H9 (cell line): Measurements from ENCODE around the gene TMEM217. TPM values are rescaled to one million over a fixed set of nuclear protein-coding genes. Genes with fewer than 3 reads are reported as not detected.

Source experiments
- DNase-seq: peaks from one replicate; pipeline ENCODE4 v3.0.0-alpha.2; 2017
- H2AFZ ChIP-seq: one replicate; pipeline ENCODE4 v1.6.1; 2013; ENCODE audit warnings: mild to moderate bottlenecking, low read length, control low read depth, moderate library complexity
- H2AK5ac ChIP-seq: 2 replicates; pipeline ENCODE4 v1.6.1; 2013; ENCODE audit warnings: low read length, control low read depth, mixed read lengths; ENCODE audit not compliant: insufficient read length
- H2BK120ac ChIP-seq: one replicate; pipeline ENCODE4 v1.6.1; 2013; ENCODE audit warnings: low read depth, mild to moderate bottlenecking, low read length, control low read depth, inconsistent platforms; ENCODE audit not compliant: poor library complexity, severe bottlenecking
- H2BK12ac ChIP-seq: 2 replicates; pipeline ENCODE4 v1.6.1; 2013; ENCODE audit warnings: low read length, control low read depth, mixed read lengths, low read depth; ENCODE audit not compliant: insufficient read length
- H2BK15ac ChIP-seq: 2 replicates; pipeline ENCODE4 v1.6.1; 2013; ENCODE audit warnings: low read depth, low read length, control low read depth
- H2BK20ac ChIP-seq: one replicate; pipeline ENCODE4 v1.6.1; 2013; ENCODE audit warnings: low read depth, mild to moderate bottlenecking, low read length, control low read depth, inconsistent platforms; ENCODE audit not compliant: poor library complexity, severe bottlenecking
- H2BK5ac ChIP-seq: 2 replicates; pipeline ENCODE4 v1.6.1; 2013; ENCODE audit warnings: low read length, control low read depth, mixed read lengths; ENCODE audit not compliant: insufficient read length
- H3K14ac ChIP-seq: 2 replicates; pipeline ENCODE4 v1.6.1; 2013; ENCODE audit warnings: low read length, control low read depth; ENCODE audit not compliant: insufficient read depth
- H3K18ac ChIP-seq: 2 replicates; pipeline ENCODE4 v1.6.1; 2013; ENCODE audit warnings: low read depth, mild to moderate bottlenecking, mixed read lengths, low read length, control low read depth; ENCODE audit not compliant: insufficient read length
- H3K23ac ChIP-seq: 2 replicates; pipeline ENCODE4 v1.6.1; 2013; ENCODE audit warnings: low read length, control low read depth, mixed read lengths, low read depth; ENCODE audit not compliant: insufficient read length
- H3K23me2 ChIP-seq: 2 replicates; pipeline ENCODE4 v1.6.1; 2013; ENCODE audit warnings: low read depth, mild to moderate bottlenecking, mixed read lengths, low read length, control low read depth; ENCODE audit not compliant: insufficient read length, poor library complexity, severe bottlenecking
- H3K27ac ChIP-seq: 2 replicates; pipeline ENCODE4 v1.5.1; 2013; ENCODE audit warnings: low read length, control low read depth, mixed read lengths, low read depth; ENCODE audit not compliant: insufficient read length
- H3K27me3 ChIP-seq: 2 replicates; pipeline ENCODE4 v1.6.1; 2013; ENCODE audit warnings: low read length, control low read depth, inconsistent platforms; ENCODE audit not compliant: insufficient read depth
- H3K4ac ChIP-seq: 2 replicates; pipeline ENCODE4 v1.6.1; 2013; ENCODE audit warnings: low read depth, mild to moderate bottlenecking, control low read depth, inconsistent platforms, low read length, moderate library complexity
- H3K4me1 ChIP-seq: 2 replicates; pipeline ENCODE4 v1.6.1; 2013; ENCODE audit warnings: low read length, control low read depth, inconsistent platforms; ENCODE audit not compliant: insufficient read depth
- H3K4me2 ChIP-seq: 2 replicates; pipeline ENCODE4 v1.6.1; 2013; ENCODE audit warnings: low read length, control low read depth, mixed read lengths; ENCODE audit not compliant: insufficient read length, insufficient read depth
- H3K56ac ChIP-seq: 2 replicates; pipeline ENCODE4 v1.6.1; 2013; ENCODE audit warnings: low read depth, mild to moderate bottlenecking, mixed read lengths, low read length, control low read depth; ENCODE audit not compliant: insufficient read length
- H3K79me1 ChIP-seq: 2 replicates; pipeline ENCODE4 v1.6.1; 2013; ENCODE audit warnings: low read depth, mild to moderate bottlenecking, moderate library complexity, low read length, control low read depth, inconsistent platforms; ENCODE audit not compliant: insufficient read depth, poor library complexity, severe bottlenecking
- H3K79me2 ChIP-seq: 2 replicates; pipeline ENCODE4 v1.6.1; 2013; ENCODE audit warnings: low read length, control low read depth, inconsistent platforms; ENCODE audit not compliant: insufficient read depth
- H3K9ac ChIP-seq: 2 replicates; pipeline ENCODE4 v1.6.1; 2013; ENCODE audit warnings: low read length, control low read depth, mixed read lengths; ENCODE audit not compliant: insufficient read length; ENCODE audit errors: extremely low read depth
- H3K9me3 ChIP-seq: one replicate; pipeline ENCODE4 v1.6.1; 2013; ENCODE audit warnings: low read depth, low read length, inconsistent platforms; ENCODE audit not compliant: control insufficient read depth
- H3T11ph ChIP-seq: one replicate; pipeline ENCODE4 v1.6.1; 2013; ENCODE audit warnings: mild to moderate bottlenecking, low read length, control low read depth, inconsistent platforms
- H4K20me1 ChIP-seq: one replicate; pipeline ENCODE4 v1.6.1; 2013; ENCODE audit not compliant: control insufficient read depth, insufficient read length, insufficient read depth
- H4K5ac ChIP-seq: 2 replicates; pipeline ENCODE4 v1.6.1; 2013; ENCODE audit warnings: low read depth, mild to moderate bottlenecking, mixed read lengths, low read length, control low read depth; ENCODE audit not compliant: insufficient read length
- H4K8ac ChIP-seq: replicated peaks from 2 replicates; pipeline ENCODE4 v1.6.1; 2013; ENCODE audit warnings: low read length, control low read depth, mixed read lengths, low read depth; ENCODE audit not compliant: insufficient read length
- H4K91ac ChIP-seq: 2 replicates; pipeline ENCODE4 v1.6.1; 2013; ENCODE audit warnings: low read depth, mild to moderate bottlenecking, moderate library complexity, mixed read lengths, low read length, control low read depth; ENCODE audit not compliant: insufficient read length
- H3K27ac Mint-ChIP-seq, 3 experiments: 2 replicates in 2 of 3; 3 replicates in 1 of 3; pipeline ENCODE4 v1.8.0; 2020 to 2021; ENCODE audit warnings: mixed read lengths in 3 of 3, mild to moderate bottlenecking in 1 of 3, moderate library complexity in 1 of 3
- H3K27me3 Mint-ChIP-seq: 2 replicates; pipeline ENCODE4 v1.8.0; 2021; ENCODE audit warnings: low read depth, mild to moderate bottlenecking, moderate library complexity, mixed read lengths
- H3K36me3 Mint-ChIP-seq, 3 experiments: 2 replicates in 2 of 3; 3 replicates in 1 of 3; pipeline ENCODE4 v1.8.0; 2020 to 2021; ENCODE audit warnings: low read depth in 3 of 3, mixed read lengths in 3 of 3; ENCODE audit not compliant: insufficient read depth in 1 of 3
- H3K4me1 Mint-ChIP-seq, 2 experiments: 2 replicates each; pipeline ENCODE4 v1.8.0; 2020; ENCODE audit warnings: mixed read lengths in 2 of 2
- H3K4me3 Mint-ChIP-seq, 2 experiments: 2 replicates in 1 of 2; 3 replicates in 1 of 2; pipeline ENCODE4 v1.8.0; 2020 to 2021; ENCODE audit warnings: mild to moderate bottlenecking in 2 of 2, mixed read lengths in 2 of 2, moderate library complexity in 1 of 2
- H3K9me3 Mint-ChIP-seq, 2 experiments: 2 replicates in 1 of 2; 3 replicates in 1 of 2; pipeline ENCODE4 v1.8.0; 2020; ENCODE audit warnings: mild to moderate bottlenecking in 2 of 2, mixed read lengths in 2 of 2, moderate library complexity in 1 of 2
- WGBS: extraction: QIAGEN DNeasy Blood & Tissue Kit; methylation state at CpG from one replicate; pipeline ENCODE4 v1.1.7; 2013; ENCODE audit warnings: missing lambda C conversion rate, low lambda C conversion rate, mixed read lengths; ENCODE audit not compliant: insufficient read length; ENCODE audit errors: extremely low coverage; 5-methylcytosine and 5-hydroxymethylcytosine counted together
- total RNA-seq: library from RNA; stranded (reverse); gene quantifications from 2 replicates; pipeline ENCODE4 v1.2.1, GENCODE V29; 2021
- TF ChIP-seq, protein P1 (sequence below): fragments of 200-600 bp; sonication (generic); conservative IDR thresholded peaks from 3 replicates; pipeline ENCODE4 v1.8.0; 2021; ENCODE audit warnings: antibody characterized with exemption, mild to moderate bottlenecking

TMEM217 gene
- total RNA-seq, 1 experiment from 2014 or later, result 1.1 TPM

DNA sequence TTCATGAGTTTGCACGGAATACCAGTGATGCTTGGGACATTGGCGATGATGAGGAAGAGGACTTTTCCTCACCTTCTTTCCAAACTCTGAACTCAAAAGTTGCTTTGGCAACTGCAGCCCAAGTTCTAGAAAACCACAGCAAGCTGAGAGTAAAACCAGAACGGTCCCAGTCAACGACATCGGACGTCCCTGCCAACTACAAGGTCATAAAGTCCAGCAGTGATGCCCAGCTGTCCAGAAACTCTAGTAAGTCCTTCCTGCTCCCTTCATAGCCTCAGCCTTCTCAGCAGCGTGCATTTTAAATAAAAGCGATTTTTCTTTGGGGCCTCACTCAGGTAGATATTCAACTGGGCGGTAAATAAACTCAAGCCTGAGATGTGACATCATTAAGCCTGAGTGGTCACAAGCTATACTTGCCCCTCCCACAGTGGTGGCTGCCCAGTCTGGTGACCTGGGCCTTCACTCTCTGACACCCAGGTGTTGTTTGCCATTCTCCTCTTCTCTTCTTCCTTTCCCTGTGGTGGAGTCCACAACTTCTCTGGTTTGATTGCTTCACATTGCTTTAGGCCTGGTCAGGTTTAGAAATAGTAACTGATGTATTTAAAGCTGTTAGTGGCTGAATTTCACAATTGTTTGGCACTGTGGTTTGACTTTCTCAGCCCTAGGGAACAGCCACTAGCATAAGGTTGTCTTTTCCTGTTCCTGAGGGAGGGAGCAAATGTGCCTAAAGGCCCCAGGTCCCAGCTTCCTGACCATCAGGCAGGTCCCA, 21.6 kb upstream of the TMEM217 start:
- Mint-ChIP-seq H3K27me3 (no peaks in the 10 kb centered on the region), H3K4me1 (no peaks in the 10 kb centered on the region), H3K4me3 (no peak overlapping the region), H3K27ac (no peak overlapping the region), H3K36me3 (peaks cover 12 to 41% (median 39%) of the 10 kb centered on the region in 3 experiments; a peak in 5 of 7 replicates), H3K9me3 (no peaks in the 10 kb centered on the region)
- no peak overlapping the region for H3K4ac ChIP-seq
- H2AK5ac ChIP-seq, result no peak overlapping the region
- H3K23me2 ChIP-seq, result no peaks in the 10 kb centered on the region
- no peak overlapping the region for H4K8ac ChIP-seq
- no peaks in the 10 kb centered on the region for H3K79me2 ChIP-seq
- no peaks in the 10 kb centered on the region for H3K79me1 ChIP-seq
- H3K9me3 ChIP-seq, result no peaks in the 10 kb centered on the region
- no peak overlapping the region for H2AFZ ChIP-seq
- no peaks in the 10 kb centered on the region for H3K4me1 ChIP-seq
- TF ChIP-seq, protein P1, sequence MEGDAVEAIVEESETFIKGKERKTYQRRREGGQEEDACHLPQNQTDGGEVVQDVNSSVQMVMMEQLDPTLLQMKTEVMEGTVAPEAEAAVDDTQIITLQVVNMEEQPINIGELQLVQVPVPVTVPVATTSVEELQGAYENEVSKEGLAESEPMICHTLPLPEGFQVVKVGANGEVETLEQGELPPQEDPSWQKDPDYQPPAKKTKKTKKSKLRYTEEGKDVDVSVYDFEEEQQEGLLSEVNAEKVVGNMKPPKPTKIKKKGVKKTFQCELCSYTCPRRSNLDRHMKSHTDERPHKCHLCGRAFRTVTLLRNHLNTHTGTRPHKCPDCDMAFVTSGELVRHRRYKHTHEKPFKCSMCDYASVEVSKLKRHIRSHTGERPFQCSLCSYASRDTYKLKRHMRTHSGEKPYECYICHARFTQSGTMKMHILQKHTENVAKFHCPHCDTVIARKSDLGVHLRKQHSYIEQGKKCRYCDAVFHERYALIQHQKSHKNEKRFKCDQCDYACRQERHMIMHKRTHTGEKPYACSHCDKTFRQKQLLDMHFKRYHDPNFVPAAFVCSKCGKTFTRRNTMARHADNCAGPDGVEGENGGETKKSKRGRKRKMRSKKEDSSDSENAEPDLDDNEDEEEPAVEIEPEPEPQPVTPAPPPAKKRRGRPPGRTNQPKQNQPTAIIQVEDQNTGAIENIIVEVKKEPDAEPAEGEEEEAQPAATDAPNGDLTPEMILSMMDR, result no peak
- no peak overlapping the region for H4K91ac ChIP-seq
- H3K9ac ChIP-seq, result no peak overlapping the region
- no peak overlapping the region for H3K14ac ChIP-seq
- peaks cover 2% of the 10 kb centered on the region for H4K20me1 ChIP-seq
- no peak overlapping the region for H3K56ac ChIP-seq
- no peak overlapping the region for H3K4me2 ChIP-seq
- no peak for DNase-seq
- H4K5ac ChIP-seq, result no peak overlapping the region
- no peak overlapping the region for H3T11ph ChIP-seq
- no CpG with 5 or more reads among the region's 9 CpGs for WGBS
- H2BK120ac ChIP-seq, result no peak overlapping the region
- no peak overlapping the region for H2BK15ac ChIP-seq
- no peaks in the 10 kb centered on the region for H3K27me3 ChIP-seq
- no peak overlapping the region for H3K23ac ChIP-seq
- H2BK5ac ChIP-seq, result no peak overlapping the region
- H3K18ac ChIP-seq, result no peak overlapping the region
- no peak overlapping the region for H2BK12ac ChIP-seq
- no peak overlapping the region for H2BK20ac ChIP-seq
- H3K27ac ChIP-seq, result no peak overlapping the region
